ENCODE measurements around the gene SYNPO2L. TPM values are rescaled to one million over a fixed set of nuclear protein-coding genes. Genes with fewer than 3 reads are reported as not detected.
"Not testable (repeated sequence)": the region's sequence is repeated elsewhere in the genome, so short reads cannot be mapped to it uniquely, and the experiment has no call there.

SYNPO2L gene
- polyA plus RNA-seq, 4 donors, result 0.27 to 1.2 (median 0.52) TPM

DNA sequence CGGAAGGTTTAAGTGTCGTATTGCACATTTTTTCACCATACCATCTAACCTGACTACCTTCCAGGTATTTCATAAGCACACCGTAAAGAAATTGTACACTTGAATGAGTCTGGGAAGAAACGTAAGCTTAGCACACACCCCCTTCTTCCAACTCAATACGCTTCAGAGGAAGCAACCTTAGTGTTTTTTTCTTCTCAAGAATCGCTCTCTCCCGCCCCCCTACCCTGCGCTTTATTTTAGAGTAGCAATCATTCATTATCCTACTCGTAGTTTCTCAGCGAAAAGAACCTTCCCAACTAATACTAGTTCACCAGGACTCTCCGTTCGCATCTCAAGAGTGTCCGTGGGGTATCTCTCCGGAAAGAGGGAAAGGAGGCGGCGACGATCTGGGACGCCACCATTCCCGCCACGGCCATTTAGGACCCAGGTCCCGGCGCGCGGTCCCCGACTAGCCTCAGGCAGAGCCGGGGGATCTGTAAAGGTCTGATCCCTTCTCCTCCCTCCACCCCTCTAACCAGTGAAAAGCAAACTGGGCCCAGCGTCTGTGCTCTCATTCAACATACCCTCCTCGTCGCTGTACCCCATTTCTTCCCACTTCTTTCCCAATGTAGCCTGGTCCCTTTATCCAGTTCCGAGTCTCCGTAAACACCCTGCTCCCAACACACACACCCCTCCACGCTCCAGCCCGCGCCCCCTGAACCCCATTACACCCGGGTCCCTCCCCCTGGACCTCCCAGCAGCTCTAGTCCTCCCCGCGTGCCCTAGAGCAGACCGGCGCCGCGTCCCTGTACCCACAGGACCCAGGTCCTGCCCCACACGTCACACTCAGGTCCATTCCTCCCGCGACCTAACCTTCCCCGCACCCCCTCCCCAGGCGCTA, 30.6 kb downstream of the SYNPO2L start:
- DNase-seq (ENCODE audit: low read depth in 4 of 4, low spot score in 2 of 4), result peak; percentile 32 to 64 (median 48)

DNA sequence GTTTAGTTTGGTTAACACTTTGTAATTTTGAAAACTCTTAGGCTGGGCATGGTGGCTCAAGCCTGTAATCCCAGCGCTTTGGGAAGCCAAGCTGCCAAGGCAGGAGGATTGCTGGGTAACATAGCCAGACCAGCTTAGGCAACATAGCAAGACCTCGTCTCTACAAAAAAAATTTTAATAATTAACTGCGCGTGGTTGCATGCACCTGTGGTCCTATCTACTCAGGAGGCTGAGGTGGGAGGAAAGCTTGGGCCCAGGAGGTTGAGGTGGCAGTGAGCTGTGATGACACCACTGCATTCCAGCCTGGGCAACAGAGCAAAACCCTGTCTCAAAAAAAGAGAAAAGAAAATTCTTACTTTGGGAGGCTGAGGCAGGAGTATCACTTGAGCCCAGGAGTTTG, 32.8 kb downstream of the SYNPO2L start:
- DNase-seq (ENCODE audit: low read depth in 4 of 4, low spot score in 2 of 4), result no peak

DNA sequence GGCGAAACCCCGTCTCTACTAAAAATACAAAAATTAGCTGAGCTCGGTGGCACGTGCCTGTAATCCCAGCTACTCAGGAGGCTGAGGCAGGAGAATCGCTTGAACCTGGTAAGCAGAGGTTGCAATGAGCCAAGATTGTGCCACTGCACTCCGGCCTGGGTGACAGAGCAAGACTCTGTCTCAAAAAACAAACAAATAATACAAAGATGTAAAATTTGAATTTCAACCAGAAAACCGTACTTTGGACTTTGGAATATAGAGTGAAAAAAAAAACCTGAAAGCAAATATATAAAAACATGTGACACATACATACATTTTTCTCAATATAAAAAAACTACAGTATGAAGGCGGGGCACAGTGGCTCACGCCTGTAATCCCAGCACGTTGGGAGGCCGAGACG, 34.9 kb downstream of the SYNPO2L start:
- DNase-seq (ENCODE audit: low read depth in 4 of 4, low spot score in 2 of 4), result not testable (repeated sequence)

DNA sequence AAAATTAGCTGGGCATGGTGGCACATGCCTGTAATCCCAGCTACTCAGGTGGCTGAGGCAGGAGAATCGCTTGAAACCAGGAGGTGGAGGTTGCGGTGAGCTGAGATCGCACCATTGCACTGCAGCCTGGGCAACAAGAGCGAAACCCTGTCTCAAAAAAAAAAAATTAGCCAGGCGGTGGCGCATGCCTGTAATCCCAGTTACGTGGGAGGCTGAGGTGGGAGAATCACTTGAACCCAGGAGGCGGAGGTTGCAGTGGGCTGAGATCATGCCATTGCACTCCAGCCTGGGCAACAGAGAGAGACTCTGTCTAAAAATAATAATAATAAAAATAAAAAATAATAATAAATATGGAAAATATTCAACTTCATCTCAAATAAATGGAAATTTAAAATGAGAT, 38.7 kb downstream of the SYNPO2L start:
- DNase-seq (ENCODE audit: low read depth in 4 of 4, low spot score in 2 of 4), result not testable (repeated sequence)

DNA sequence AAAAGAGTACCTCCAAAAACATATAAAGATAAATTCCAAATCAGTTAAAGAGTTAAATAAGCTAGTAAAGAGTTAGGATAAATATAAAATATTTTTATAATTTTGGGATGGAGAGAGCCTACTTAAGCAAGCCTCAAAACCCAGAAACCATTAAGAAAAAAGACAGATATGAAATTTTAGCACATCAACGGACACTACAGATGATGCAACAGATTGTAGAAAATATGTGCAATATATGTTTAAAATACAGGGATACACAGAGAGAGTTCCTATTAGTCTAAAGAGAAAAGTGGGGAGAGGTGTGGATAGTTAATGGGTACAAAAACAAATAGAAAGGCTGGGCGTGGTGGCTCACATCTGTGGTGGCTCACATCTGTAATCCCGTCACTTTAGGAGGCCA, 41.1 kb downstream of the SYNPO2L start:
- DNase-seq (ENCODE audit: low read depth in 4 of 4, low spot score in 2 of 4), result no peak

DNA sequence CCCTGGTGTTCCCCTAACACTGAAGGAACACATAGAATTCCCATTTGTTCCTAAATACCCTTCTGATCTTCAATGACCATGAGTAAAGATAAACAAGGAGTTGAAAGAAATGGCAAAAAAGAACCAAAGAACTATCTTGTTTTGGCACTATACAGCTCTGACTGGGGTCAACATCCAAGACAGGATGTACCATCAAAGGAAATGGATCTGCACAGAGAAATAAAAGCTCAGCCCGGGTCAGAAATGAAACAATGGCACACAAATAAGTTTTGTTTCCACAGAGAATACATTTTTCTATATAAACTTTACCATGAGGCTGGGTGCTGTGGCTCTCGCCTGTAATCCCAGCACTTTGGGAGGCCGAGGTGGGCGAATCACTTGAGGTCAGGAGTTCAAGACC, 46.7 kb downstream of the SYNPO2L start:
- DNase-seq (ENCODE audit: low read depth in 4 of 4, low spot score in 2 of 4), result no peak

DNA sequence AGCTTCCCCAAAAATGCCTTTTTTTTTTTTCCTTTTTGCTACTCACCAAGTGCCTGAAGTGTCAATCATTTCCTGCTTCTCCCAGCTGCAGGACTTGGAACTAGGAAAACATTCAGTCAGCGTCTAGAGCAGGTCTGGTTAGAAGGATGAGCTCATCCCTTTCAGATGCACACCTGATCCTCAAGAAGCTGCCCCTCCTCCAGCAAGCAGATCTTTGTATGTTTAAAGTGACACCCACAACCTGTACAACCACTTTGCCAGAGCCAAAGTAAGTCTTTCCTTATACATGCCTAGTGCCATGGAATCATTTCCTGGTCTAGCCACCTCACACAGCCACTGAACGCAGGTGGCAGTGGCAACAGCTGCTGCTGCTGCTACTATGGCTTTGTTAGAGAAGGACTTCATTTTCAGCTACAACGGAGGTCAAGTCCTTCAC, 54.3 kb downstream of the SYNPO2L start:
- no peak for DNase-seq (ENCODE audit: low read depth in 4 of 4, low spot score in 2 of 4)

DNA sequence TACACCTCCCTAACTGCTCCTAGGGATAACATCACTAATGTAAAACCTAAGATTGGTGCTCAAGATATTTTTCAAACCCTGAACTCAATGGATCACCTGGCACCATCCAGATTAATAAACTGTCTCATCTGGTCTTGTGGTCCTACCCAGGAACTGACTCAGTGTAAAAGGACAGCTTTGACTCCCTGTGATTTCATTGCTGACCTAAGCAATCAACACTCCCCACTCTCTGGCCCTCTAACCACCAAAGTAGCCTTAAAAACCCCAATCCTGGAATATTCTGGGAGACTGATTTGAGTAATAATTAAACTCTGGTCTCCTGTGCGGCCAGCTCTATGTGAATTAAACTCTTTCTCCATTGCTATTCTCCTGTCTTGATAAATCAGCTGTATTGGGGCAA, 58.5 kb downstream of the SYNPO2L start:
- no peak for DNase-seq (ENCODE audit: low read depth in 4 of 4, low spot score in 2 of 4)

Other genes starting within 250 kb of the SYNPO2L start
- 10 to 100 TPM; 81.2 to 99.3 (median 88.2) TPM for gene ANXA7, start 242.0 kb downstream of the SYNPO2L start, polyA plus RNA-seq (ENCODE audit: insufficient read length in 4 of 4)
- 1 to 10 TPM; 1.2 to 6.3 (median 3.2) TPM for gene MSS51, start 222.5 kb downstream of the SYNPO2L start, polyA plus RNA-seq (ENCODE audit: insufficient read length in 4 of 4)
- gene PPP3CB, start 160.0 kb downstream of the SYNPO2L start, polyA plus RNA-seq (ENCODE audit: insufficient read length in 4 of 4), result 10 to 100 TPM; 60.2 to 72.0 (median 66.9) TPM
- gene USP54, start 64.7 kb downstream of the SYNPO2L start, polyA plus RNA-seq (ENCODE audit: insufficient read length in 4 of 4), result 10 to 100 TPM; 26.6 to 44.7 (median 40.2) TPM
- 1 to 10 TPM; 4.7 to 6.1 (median 5.7) TPM for gene MYOZ1, start 14.6 kb downstream of the SYNPO2L start, polyA plus RNA-seq (ENCODE audit: insufficient read length in 4 of 4)
- gene AGAP5, start 42.1 kb upstream of the SYNPO2L start, polyA plus RNA-seq (ENCODE audit: insufficient read length in 4 of 4), result 10 to 100 TPM in 2 of 4 donors, 1 to 10 TPM in 2; 8.1 to 37.7 (median 18.6) TPM
- gene SEC24C, start 88.3 kb upstream of the SYNPO2L start, polyA plus RNA-seq (ENCODE audit: insufficient read length in 4 of 4), result 10 to 100 TPM; 62.9 to 74.1 (median 66.2) TPM
- gene CHCHD1, start 126.0 kb upstream of the SYNPO2L start, polyA plus RNA-seq (ENCODE audit: insufficient read length in 4 of 4), result 10 to 100 TPM; 49.6 to 64.2 (median 50.3) TPM
- 100 to 1,000 TPM in 2 of 4 donors, 10 to 100 TPM in 2; 86.4 to 156 (median 101) TPM for gene ZSWIM8, start 129.6 kb upstream of the SYNPO2L start, polyA plus RNA-seq (ENCODE audit: insufficient read length in 4 of 4)
- 10 to 100 TPM; 26.0 to 41.5 (median 33.3) TPM for gene NDST2, start 155.6 kb upstream of the SYNPO2L start, polyA plus RNA-seq (ENCODE audit: insufficient read length in 4 of 4)
- gene CAMK2G, start 218.5 kb upstream of the SYNPO2L start, polyA plus RNA-seq (ENCODE audit: insufficient read length in 4 of 4), result 10 to 100 TPM; 19.9 to 34.8 (median 26.9) TPM

Measured in left renal cortex interstitium (tissue), 4 donors.